CD8-positive, alpha-beta memory T cell (primary cell): Measurements from ENCODE around the gene TADA1. TPM values are rescaled to one million over a fixed set of nuclear protein-coding genes. Genes with fewer than 3 reads are reported as not detected.
"Not testable (repeated sequence)": the region's sequence is repeated elsewhere in the genome, so short reads cannot be mapped to it uniquely, and the experiment has no call there.

Experiments used
- CTCF ChIA-PET: fragments of 350-600 bp; sonication (Branson Sonifier 250); formaldehyde crosslinking; loops from one replicate; lab custom pipeline; 2021; ENCODE audit warnings: antibody characterized with exemption; lab: Charles Lee
- POLR2A ChIA-PET: fragments of 350-600 bp; sonication (Branson Sonifier 250); formaldehyde crosslinking; loops from one replicate; lab custom pipeline; 2021; ENCODE audit warnings: antibody characterized with exemption; lab: Charles Lee
- DNase-seq, 5 donors: peaks; one replicate each; pipeline versions ENCODE4 v3.0.0 to v3.0.0-alpha.2; 2020 to 2022; ENCODE audit warnings: mixed read lengths in 1 of 5
- H3K27ac ChIP-seq: one replicate; pipeline ENCODE4 v1.7.0; 2013; ENCODE audit warnings: low read depth, mild to moderate bottlenecking, low read length, moderate library complexity
- H3K27me3 ChIP-seq: 2 replicates; pipeline ENCODE4 v1.7.0; 2013; ENCODE audit warnings: low read length, mild to moderate bottlenecking; ENCODE audit not compliant: insufficient read depth, poor library complexity, severe bottlenecking
- H3K36me3 ChIP-seq: 2 replicates; pipeline ENCODE4 v1.7.0; 2013; ENCODE audit warnings: mild to moderate bottlenecking, low read length, moderate library complexity; ENCODE audit not compliant: insufficient read depth
- H3K4me1 ChIP-seq: 2 replicates; pipeline ENCODE4 v1.7.0; 2013; ENCODE audit warnings: mild to moderate bottlenecking, low read length, moderate library complexity; ENCODE audit not compliant: insufficient read depth
- H3K4me3 ChIP-seq: 2 replicates; pipeline ENCODE4 v1.7.0; 2013; ENCODE audit warnings: mild to moderate bottlenecking, low read length
- H3K9me3 ChIP-seq: 2 replicates; pipeline ENCODE4 v1.7.0; 2013; ENCODE audit warnings: mild to moderate bottlenecking, low read length
- H3K27ac Mint-ChIP-seq, 8 donors: one replicate each; pipeline ENCODE4 v1.8.0; 2020 to 2021; ENCODE audit warnings: mixed read lengths in 8 of 8, mild to moderate bottlenecking in 6 of 8, inconsistent platforms in 3 of 8, moderate library complexity in 3 of 8
- H3K27me3 Mint-ChIP-seq, 2 donors: one replicate each; pipeline ENCODE4 v1.8.0; 2020 to 2021; ENCODE audit warnings: mixed read lengths in 2 of 2, mild to moderate bottlenecking in 1 of 2, moderate library complexity in 1 of 2
- H3K36me3 Mint-ChIP-seq, 3 donors: one replicate each; pipeline ENCODE4 v1.8.0; 2020 to 2021; ENCODE audit warnings: mixed read lengths in 3 of 3, inconsistent platforms in 1 of 3, mild to moderate bottlenecking in 1 of 3
- H3K4me1 Mint-ChIP-seq, 3 donors: one replicate each; pipeline ENCODE4 v1.8.0; 2020 to 2021; ENCODE audit warnings: mixed read lengths in 3 of 3, inconsistent platforms in 1 of 3, mild to moderate bottlenecking in 1 of 3
- H3K4me3 Mint-ChIP-seq, 7 donors: one replicate each; pipeline ENCODE4 v1.8.0; 2020 to 2021; ENCODE audit warnings: mixed read lengths in 7 of 7, mild to moderate bottlenecking in 6 of 7, moderate library complexity in 4 of 7, inconsistent platforms in 2 of 7
- H3K9me3 Mint-ChIP-seq, 5 donors: one replicate each; pipeline ENCODE4 v1.8.0; 2020 to 2022; ENCODE audit warnings: mixed read lengths in 5 of 5, mild to moderate bottlenecking in 3 of 5, moderate library complexity in 2 of 5, inconsistent platforms in 1 of 5
- polyA plus RNA-seq: library from polyadenylated mRNA; unstranded; fragments of 300-500 nt; fragmentation: Illumina TruSeq; gene quantifications from one replicate; pipeline ENCODE4 v1.2.3, GENCODE V29; 2021
- total RNA-seq, 2 experiments: library from RNA; stranded (reverse); gene quantifications; one replicate each; pipeline ENCODE4 v1.2.3, GENCODE V29; 2021

TADA1 gene
- total and polyA plus RNA-seq, 3 experiments from 2014 or later: 13.2 to 18.6 (median 18.5) TPM

DNA sequence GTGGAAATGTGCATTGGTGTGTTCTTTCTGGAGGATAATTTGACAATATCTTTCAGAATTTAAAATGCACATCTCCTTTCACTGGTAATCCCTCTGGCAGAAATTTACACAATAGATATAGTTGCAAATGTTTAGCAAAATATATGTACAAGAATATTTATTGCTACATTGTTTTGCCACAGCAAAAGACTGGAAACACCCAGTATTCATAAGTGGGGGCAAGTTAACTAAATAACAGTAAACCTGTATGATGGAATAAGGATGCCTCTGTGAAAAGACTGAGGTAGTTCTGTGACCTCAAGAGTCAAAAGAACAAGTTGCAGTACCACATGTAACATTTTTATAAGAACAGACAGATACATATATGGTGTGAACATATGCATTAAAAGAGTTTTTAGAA, 13.7 kb upstream of the TADA1 start:
- ChIA-PET CTCF (no interaction called here), POLR2A (no interaction called here)
- H3K9me3 Mint-ChIP-seq: peaks cover 0 to 2% (median 0%) of the 10 kb centered on the region in 5 donors
- Histone ChIP-seq H3K4me3 (no peak overlapping the region), H3K27ac (no peak overlapping the region), H3K27me3 (peaks cover 2% of the 10 kb centered on the region), H3K4me1 (peaks cover 3% of the 10 kb centered on the region), H3K9me3 (no peaks in the 10 kb centered on the region), H3K36me3 (no peaks in the 10 kb centered on the region)
- no peak overlapping the region for H3K27ac Mint-ChIP-seq
- H3K4me1 Mint-ChIP-seq: peaks cover 7 to 10% (median 8%) of the 10 kb centered on the region in 3 donors
- no peaks in the 10 kb centered on the region for H3K36me3 Mint-ChIP-seq
- no peak for DNase-seq
- no peak overlapping the region for H3K4me3 Mint-ChIP-seq
- H3K27me3 Mint-ChIP-seq: peaks cover 9 to 44% of the 10 kb centered on the region in 2 donors

DNA sequence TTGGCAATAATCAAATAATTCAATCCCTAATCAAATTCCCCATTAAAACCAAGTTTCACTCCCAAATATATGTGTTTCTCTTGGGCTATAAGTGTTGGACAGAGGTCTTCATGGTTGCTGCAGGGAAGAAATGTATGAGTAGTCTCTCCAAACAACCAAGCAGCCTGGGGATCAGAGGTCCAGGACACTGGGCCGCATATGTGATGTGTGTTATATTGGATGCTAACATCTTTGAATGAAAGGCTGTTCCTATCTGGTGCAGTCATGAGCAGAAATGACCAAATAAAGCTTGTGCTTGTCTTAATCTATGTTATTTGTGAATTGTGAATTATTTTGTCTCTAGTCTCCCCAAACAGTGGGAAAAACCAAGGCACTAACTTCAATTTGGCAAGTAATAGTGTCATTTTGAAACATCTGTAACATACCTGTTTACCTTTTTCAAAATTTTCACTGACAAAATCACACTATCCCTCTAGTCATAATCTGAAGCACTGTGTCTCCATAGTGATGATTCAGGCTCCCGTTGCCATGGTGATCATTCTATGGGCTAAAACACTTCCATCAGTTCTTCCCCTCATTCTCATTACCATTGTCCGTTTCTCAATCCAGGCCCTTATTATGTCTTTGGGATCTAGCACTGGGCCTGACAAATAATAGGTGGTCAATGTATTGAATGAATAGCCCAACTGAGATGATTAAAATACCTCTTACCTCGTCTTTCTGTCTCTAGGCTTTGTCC, 12.5 kb upstream of the TADA1 start:
- Mint-ChIP-seq H3K4me1 (peaks cover 12 to 21% (median 20%) of the 10 kb centered on the region in 3 donors), H3K4me3 (no peak overlapping the region), H3K27ac (no peak overlapping the region), H3K27me3 (peaks cover 18 to 46% of the 10 kb centered on the region in 2 donors), H3K9me3 (peaks cover 0 to 2% (median 0%) of the 10 kb centered on the region in 5 donors), H3K36me3 (no peaks in the 10 kb centered on the region)
- Histone ChIP-seq H3K36me3 (no peaks in the 10 kb centered on the region), H3K4me1 (peaks cover 11% of the 10 kb centered on the region), H3K4me3 (no peak overlapping the region), H3K27ac (no peak overlapping the region), H3K27me3 (peaks cover 13% of the 10 kb centered on the region), H3K9me3 (no peaks in the 10 kb centered on the region)
- no peak for DNase-seq
- CTCF ChIA-PET: no interaction called here
- POLR2A ChIA-PET: no interaction called here

DNA sequence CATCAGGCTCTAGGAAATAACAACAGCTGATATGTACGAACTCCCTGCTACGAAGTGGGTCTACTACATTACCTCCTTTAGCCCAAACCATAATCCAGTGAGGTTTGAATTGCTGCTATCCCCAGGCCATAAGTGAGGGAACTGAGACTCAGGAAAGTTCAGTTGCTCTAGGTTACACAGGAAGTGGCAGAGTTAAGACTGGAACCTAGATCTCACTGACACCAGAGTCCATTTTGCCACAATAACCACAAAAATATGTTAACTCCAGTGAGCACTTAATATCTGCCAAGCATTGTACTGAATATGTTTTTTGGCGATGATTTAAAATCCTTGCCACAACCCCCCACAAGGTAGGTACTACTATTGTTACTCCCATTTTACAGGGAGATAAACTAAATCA, 8.9 kb upstream of the TADA1 start:
- ChIA-PET CTCF (interaction anchor here (2.1 to 2.6 kb wide), 2 partner anchors 26 to 174 kb away, joined by 7 to 13 read pairs; no protein-coding TSS in a partner anchor), POLR2A (no interaction called here)
- Histone ChIP-seq H3K36me3 (no peaks in the 10 kb centered on the region), H3K27ac (no peak overlapping the region), H3K4me1 (peaks cover 11% of the 10 kb centered on the region), H3K4me3 (no peak overlapping the region), H3K27me3 (peaks cover 17% of the 10 kb centered on the region), H3K9me3 (no peaks in the 10 kb centered on the region)
- Mint-ChIP-seq H3K27me3 (peaks cover 17 to 44% of the 10 kb centered on the region in 2 donors), H3K4me3 (no peak overlapping the region), H3K9me3 (peaks cover 0 to 2% (median 0%) of the 10 kb centered on the region in 5 donors), H3K36me3 (no peaks in the 10 kb centered on the region), H3K27ac (no peak overlapping the region), H3K4me1 (peaks cover 13 to 23% (median 22%) of the 10 kb centered on the region in 3 donors)
- DNase-seq: no peak

DNA sequence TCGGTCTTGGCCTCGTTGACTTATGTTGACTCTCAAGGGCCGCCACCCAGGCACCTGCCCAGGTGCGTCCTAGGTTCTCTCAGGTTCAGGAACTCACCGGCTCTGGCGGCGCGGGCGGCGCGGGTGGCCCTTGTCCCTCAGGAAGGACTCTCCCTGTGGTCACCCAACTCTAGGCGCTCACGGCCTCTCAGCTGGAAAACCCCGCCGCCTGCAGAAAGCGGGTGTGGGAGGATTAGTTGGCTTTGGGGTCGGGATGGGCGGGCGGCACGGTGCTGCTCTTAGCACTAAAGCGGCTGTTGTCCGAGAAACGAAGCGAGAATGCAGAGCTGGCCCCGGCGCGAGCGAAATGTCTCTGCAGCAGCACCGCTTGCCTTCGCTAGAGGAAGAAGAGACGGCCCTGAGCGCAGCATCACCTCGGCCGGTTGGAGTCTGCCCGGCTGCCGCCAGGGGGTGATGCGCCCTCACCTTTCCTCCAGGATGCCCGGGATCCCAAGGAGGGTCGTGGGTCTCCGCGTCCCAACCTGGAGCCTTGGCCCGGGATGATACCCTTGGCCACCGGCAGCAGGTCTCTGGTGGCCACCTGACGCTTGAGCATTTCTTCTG, 8.1 kb upstream of the TADA1 start:
- DNase-seq: peak in 3 of 5 donors; percentile 4 to 48 (median 13)
- H3K36me3 Mint-ChIP-seq: no peaks in the 10 kb centered on the region
- peaks cover 0 to 2% (median 0%) of the 10 kb centered on the region in 5 donors for H3K9me3 Mint-ChIP-seq
- H3K4me3 Mint-ChIP-seq: peak overlapping the region in 3 of 7 donors; percentile 24 to 31 (median 28)
- H3K27me3 Mint-ChIP-seq: peaks cover 17 to 41% of the 10 kb centered on the region in 2 donors
- peak overlapping the region in 1 of 8 donors; percentile 28 for H3K27ac Mint-ChIP-seq
- Histone ChIP-seq H3K27me3 (peaks cover 17% of the 10 kb centered on the region), H3K27ac (no peak overlapping the region), H3K4me1 (peaks cover 11% of the 10 kb centered on the region), H3K4me3 (no peak overlapping the region), H3K36me3 (no peaks in the 10 kb centered on the region), H3K9me3 (no peaks in the 10 kb centered on the region)
- POLR2A ChIA-PET: no interaction called here
- peaks cover 13 to 23% (median 22%) of the 10 kb centered on the region in 3 donors for H3K4me1 Mint-ChIP-seq
- CTCF ChIA-PET: interaction anchor here (2.1 to 2.6 kb wide), 2 partner anchors 27 to 175 kb away, joined by 7 to 13 read pairs; no protein-coding TSS in a partner anchor

DNA sequence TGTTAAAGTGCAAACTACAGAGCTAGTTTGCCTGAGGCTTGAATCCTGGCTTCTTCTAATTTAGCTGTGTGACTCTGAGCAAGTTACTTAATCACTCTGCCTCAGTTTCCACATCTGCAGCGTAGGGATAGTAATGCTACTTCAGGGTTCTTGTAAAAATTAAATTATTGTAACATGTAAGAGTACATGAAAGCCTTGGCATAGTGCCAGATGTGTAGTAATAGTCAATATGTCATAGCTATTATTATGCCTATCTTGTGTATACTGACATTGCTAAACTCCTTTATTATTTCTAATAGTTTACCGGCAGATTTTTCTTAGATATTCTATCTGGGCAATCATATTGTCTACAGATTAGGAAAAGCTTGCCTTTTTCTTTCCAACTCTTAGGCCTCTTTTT, 6.8 kb upstream of the TADA1 start:
- Histone ChIP-seq H3K27me3 (peaks cover 17% of the 10 kb centered on the region), H3K4me3 (no peak overlapping the region), H3K27ac (no peak overlapping the region), H3K4me1 (peaks cover 11% of the 10 kb centered on the region), H3K9me3 (no peaks in the 10 kb centered on the region), H3K36me3 (no peaks in the 10 kb centered on the region)
- peaks cover 0 to 2% (median 0%) of the 10 kb centered on the region in 5 donors for H3K9me3 Mint-ChIP-seq
- ChIA-PET POLR2A (no interaction called here), CTCF (interaction anchor here (1.2 to 2.6 kb wide), 3 partner anchors 20 to 176 kb away, joined by 3 to 13 read pairs (median 7); no protein-coding TSS in a partner anchor)
- H3K4me3 Mint-ChIP-seq: no peak overlapping the region
- H3K27me3 Mint-ChIP-seq: peaks cover 19 to 36% of the 10 kb centered on the region in 2 donors
- H3K36me3 Mint-ChIP-seq: peaks cover 0 to 2% (median 0%) of the 10 kb centered on the region in 3 donors
- H3K4me1 Mint-ChIP-seq: peaks cover 13 to 23% (median 22%) of the 10 kb centered on the region in 3 donors
- no peak for DNase-seq
- no peak overlapping the region for H3K27ac Mint-ChIP-seq

DNA sequence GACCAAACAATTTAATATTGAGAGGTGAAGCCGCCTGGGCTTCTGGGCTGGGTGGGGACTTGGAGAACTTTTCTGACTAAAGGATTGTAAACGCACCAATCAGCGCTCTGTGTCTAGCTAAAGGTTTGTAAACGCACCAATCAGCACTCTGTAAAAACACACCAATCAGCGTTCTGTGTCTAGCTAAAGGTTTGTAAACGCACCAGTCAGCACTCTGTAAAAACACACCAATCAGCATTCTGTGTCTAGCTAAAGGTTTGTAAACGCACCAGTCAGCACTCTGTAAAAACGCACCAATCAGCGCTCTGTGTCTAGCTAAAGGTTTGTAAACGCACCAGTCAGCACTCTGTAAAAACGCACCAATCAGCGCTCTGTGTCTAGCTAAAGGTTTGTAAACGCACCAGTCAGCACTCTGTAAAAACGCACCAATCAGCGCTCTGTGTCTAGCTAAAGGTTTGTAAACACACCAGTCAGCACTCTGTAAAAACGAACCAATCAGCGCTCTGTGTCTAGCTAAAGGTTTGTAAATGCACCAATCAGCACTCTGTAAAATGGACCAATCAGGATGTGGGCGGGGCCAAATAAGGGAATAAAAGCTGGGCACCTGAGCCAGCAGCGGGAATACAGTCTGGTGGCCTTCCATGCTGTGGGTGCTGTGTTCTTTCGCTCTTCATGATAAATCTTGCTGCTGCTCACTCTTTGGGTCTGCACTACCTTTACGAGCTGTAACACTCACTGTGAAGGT, 2.3 kb upstream of the TADA1 start:
- H3K4me1 ChIP-seq: peaks cover 22% of the 10 kb centered on the region
- H3K9me3 Mint-ChIP-seq, H3K27me3 ChIP-seq, H3K9me3 ChIP-seq, H3K27me3 Mint-ChIP-seq, H3K27ac ChIP-seq, H3K4me3 ChIP-seq, H3K36me3 ChIP-seq, POLR2A ChIA-PET, DNase-seq, H3K27ac Mint-ChIP-seq, H3K4me3 Mint-ChIP-seq, H3K36me3 Mint-ChIP-seq: not testable (repeated sequence)
- H3K4me1 Mint-ChIP-seq: peaks cover 30 to 36% (median 36%) of the 10 kb centered on the region in 3 donors
- CTCF ChIA-PET: interaction anchor here (2.0 to 3.3 kb wide), 2 partner anchors 9 to 32 kb away, joined by 6 to 16 read pairs; no protein-coding TSS in a partner anchor

DNA sequence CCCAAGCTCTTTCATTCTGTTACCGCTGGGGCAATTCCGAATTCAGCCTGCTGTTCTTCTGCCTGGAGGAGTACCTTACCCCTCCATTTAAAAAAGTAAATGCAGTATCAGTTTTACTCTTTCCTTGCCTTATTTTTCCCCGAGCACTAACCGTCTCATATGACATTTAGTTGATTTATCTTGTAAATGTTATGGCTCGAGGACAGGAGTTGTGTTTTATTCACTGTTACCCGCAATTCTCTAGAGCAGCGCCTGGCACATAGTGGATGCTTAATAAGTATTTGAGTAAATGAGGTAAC, 425 bp upstream of the TADA1 start:
- peaks cover 0 to 5% of the 10 kb centered on the region in 2 donors for H3K27me3 Mint-ChIP-seq
- H3K4me3 ChIP-seq: peak overlapping the region; percentile 68
- H3K9me3 Mint-ChIP-seq: peaks cover 0 to 3% (median 0%) of the 10 kb centered on the region in 5 donors
- H3K36me3 ChIP-seq: no peaks in the 10 kb centered on the region
- POLR2A ChIA-PET: interaction anchor here (1.0 to 2.0 kb wide), 3 partner anchors 34 to 344 kb away, joined by 3 to 23 read pairs (median 4); partner anchors contain the start of genes POGK and POU2F1
- H3K4me3 Mint-ChIP-seq: peak overlapping the region; percentile 91 to 99 (median 97)
- H3K9me3 ChIP-seq: no peaks in the 10 kb centered on the region
- CTCF ChIA-PET: interaction anchor here (1.0 to 3.3 kb wide), 6 partner anchors 12 to 386 kb away, joined by 3 to 16 read pairs (median 6); partner anchors contain the start of gene POGK
- H3K27ac Mint-ChIP-seq: peak overlapping the region; percentile 75 to 99 (median 97)
- peaks cover 25% of the 10 kb centered on the region for H3K4me1 ChIP-seq
- peak overlapping the region; percentile 46 for H3K27ac ChIP-seq
- no peak for DNase-seq
- H3K36me3 Mint-ChIP-seq: peaks cover 0 to 12% (median 2%) of the 10 kb centered on the region in 3 donors
- no peaks in the 10 kb centered on the region for H3K27me3 ChIP-seq
- peaks cover 40 to 53% (median 50%) of the 10 kb centered on the region in 3 donors for H3K4me1 Mint-ChIP-seq
